HEK293 (cell line): ENCODE measurements around the gene DPEP3.

Source experiments
- CTCF ChIA-PET: fragments of 350-600 bp; formaldehyde crosslinking; extraction: SDS; loops from one replicate; lab custom pipeline; 2021; ENCODE audit warnings: antibody characterized with exemption; lab: Yijun Ruan, JAX
- POLR2A ChIA-PET: fragments of 300-600 bp; formaldehyde crosslinking; extraction: SDS; loops from one replicate; lab custom pipeline; 2020; ENCODE audit warnings: antibody characterized with exemption, inconsistent platforms; lab: Yijun Ruan, JAX
- H3K27ac ChIP-seq: fragments of 200-500 bp; sonication (Bioruptor generic); 2 replicates; pipeline ENCODE4 v1.5.1; 2014; ENCODE audit warnings: low read depth, low read length, control low read depth, inconsistent platforms; ENCODE audit errors: extremely low read depth
- H3K36me3 ChIP-seq, 2 experiments: fragments of 200-500 bp in 1 of 2; sonication (Bioruptor generic) in 1 of 2; 1 replicate in 1 of 2; 2 replicates in 1 of 2; pipeline ENCODE4 v1.5.1; 2014 to 2017; ENCODE audit warnings: inconsistent platforms in 2 of 2, low read length in 2 of 2; ENCODE audit not compliant: control insufficient read depth in 2 of 2, insufficient read depth in 1 of 2
- H3K4me1 ChIP-seq: fragments of 200-500 bp; sonication (Bioruptor generic); 2 replicates; pipeline ENCODE4 v1.5.1; 2014; ENCODE audit warnings: mild to moderate bottlenecking, low read length, inconsistent platforms; ENCODE audit not compliant: control insufficient read depth, insufficient read depth
- H3K4me3 ChIP-seq: 2 replicates; pipeline ENCODE4 v1.5.1; 2011; ENCODE audit warnings: low read depth, mild to moderate bottlenecking, control low read depth, low read length, moderate library complexity
- H3K9me3 ChIP-seq: fragments of 200-500 bp; sonication (Bioruptor generic); 2 replicates; pipeline ENCODE4 v1.5.1; 2014; ENCODE audit warnings: low read depth, low read length, inconsistent platforms; ENCODE audit not compliant: control insufficient read depth, insufficient read depth
- OSR2 ChIP-seq: fragments of 450-650 bp; formaldehyde crosslinking; IDR thresholded peaks from 2 replicates; pipeline ENCODE4 v1.5.1; 2016; ENCODE audit warnings: missing biosample characterization, missing genetic modification characterization
- PATZ1 ChIP-seq: fragments of 450-650 bp; formaldehyde crosslinking; IDR thresholded peaks from 2 replicates; pipeline ENCODE4 v1.5.1; 2016; ENCODE audit warnings: missing biosample characterization, missing genetic modification characterization
- ZBTB10 ChIP-seq: fragments of 450-650 bp; formaldehyde crosslinking; IDR thresholded peaks from 2 replicates; pipeline ENCODE4 v1.5.1; 2016; ENCODE audit warnings: missing biosample characterization, missing genetic modification characterization
- ZFP37 ChIP-seq: fragments of 450-650 bp; formaldehyde crosslinking; IDR thresholded peaks from 2 replicates; pipeline ENCODE4 v1.5.1; 2016; ENCODE audit warnings: missing biosample characterization, missing genetic modification characterization
- ZIC2 ChIP-seq: fragments of 450-650 bp; formaldehyde crosslinking; IDR thresholded peaks from 2 replicates; pipeline ENCODE4 v1.5.1; 2016; ENCODE audit warnings: missing biosample characterization, missing genetic modification characterization
- ZNF223 ChIP-seq: fragments of 450-650 bp; formaldehyde crosslinking; IDR thresholded peaks from 2 replicates; pipeline ENCODE4 v1.5.1; 2016; ENCODE audit warnings: missing biosample characterization, missing genetic modification characterization
- ZNF391 ChIP-seq: fragments of 450-650 bp; formaldehyde crosslinking; IDR thresholded peaks from 2 replicates; pipeline ENCODE4 v1.5.1; 2016; ENCODE audit warnings: low read depth, missing biosample characterization, missing genetic modification characterization, borderline replicate concordance
- ZNF394 ChIP-seq: fragments of 450-650 bp; formaldehyde crosslinking; IDR thresholded peaks from 2 replicates; pipeline ENCODE4 v1.5.1; 2016; ENCODE audit warnings: missing biosample characterization, missing genetic modification characterization, mild to moderate bottlenecking, moderate library complexity, borderline replicate concordance
- ZNF600 ChIP-seq: fragments of 450-650 bp; formaldehyde crosslinking; IDR thresholded peaks from 2 replicates; pipeline ENCODE4 v1.5.1; 2016; ENCODE audit warnings: missing biosample characterization, missing genetic modification characterization
- ZNF629 ChIP-seq: fragments of 450-650 bp; formaldehyde crosslinking; IDR thresholded peaks from 2 replicates; pipeline ENCODE4 v1.5.1; 2017; ENCODE audit warnings: missing biosample characterization, missing genetic modification characterization
- ZSCAN30 ChIP-seq: fragments of 450-650 bp; IDR thresholded peaks from 2 replicates; pipeline ENCODE4 v1.5.1; 2018; ENCODE audit warnings: missing biosample characterization, mild to moderate bottlenecking, missing genetic modification characterization, moderate library complexity

DPEP3 gene

DNA sequence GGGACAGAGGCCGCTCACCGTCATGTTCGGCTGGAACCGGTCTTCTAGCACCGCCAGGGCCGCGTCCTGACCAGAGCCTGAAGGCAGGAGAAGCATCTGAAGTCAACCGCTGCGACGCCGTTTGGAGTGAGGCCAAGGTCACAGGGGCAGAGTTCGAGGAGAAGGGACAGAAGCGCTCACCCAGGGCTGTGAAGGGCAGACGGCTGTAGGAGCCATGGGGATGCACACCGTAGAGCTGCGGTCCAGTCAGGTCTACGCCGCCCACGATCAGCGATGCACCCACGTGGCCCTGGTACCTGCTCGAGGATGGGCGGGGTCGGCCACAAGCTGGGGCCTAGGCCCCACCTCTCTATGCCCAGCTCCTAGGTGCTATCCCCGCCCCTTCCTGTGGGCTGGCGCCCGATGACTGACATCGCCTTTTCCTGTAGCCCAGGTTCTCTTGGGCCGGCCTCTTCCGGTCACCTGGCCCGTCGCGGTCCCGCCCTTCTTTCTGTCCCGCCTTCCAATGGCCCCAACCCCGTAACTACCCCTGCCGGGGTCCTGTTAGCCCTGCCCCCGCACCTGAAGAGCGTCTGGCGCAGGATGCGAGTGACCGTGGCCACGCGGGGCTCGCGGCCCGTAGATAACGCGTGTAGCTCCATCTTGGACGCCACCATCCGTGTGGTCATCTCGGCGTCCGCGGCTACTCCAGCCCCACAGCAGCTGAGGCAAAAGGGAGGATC lies 44.7 kb downstream of the DPEP3 start (continued):
- TF ChIP-seq PATZ1 (tag by site-specific recombination) = peak; percentile 96
- TF ChIP-seq ZBTB10 = peak; percentile 75; the same call in 1 of the 2 replicates
- peak; percentile 54; the same call in 1 of the 2 replicates for TF ChIP-seq ZFP37 (tag by site-specific recombination)

- POLR2A ChIA-PET = interaction anchor here (0.6 to 2.5 kb wide), 24 partner anchors 9 to 414 kb away, joined by 3 to 16 read pairs (median 5); partner anchors contain the start of genes ACD, CTCF, DDX28 and DUS2
- Histone ChIP-seq H3K4me3 (peak overlapping the region; percentile 46), H3K36me3 (peaks cover 0 to 23% of the 10 kb centered on the region in 2 experiments; a peak in 2 of 3 replicates), H3K4me1 (no peaks in the 10 kb centered on the region), H3K9me3 (no peaks in the 10 kb centered on the region), H3K27ac (no peak overlapping the region; the same call in 1 of the 2 replicates)
- TF ChIP-seq ZNF600 (peak; percentile 79), ZNF223 (tag by site-specific recombination) (no peak)
- CTCF ChIA-PET = interaction anchor here (0.6 to 2.6 kb wide), 7 partner anchors 8 to 454 kb away, joined by 3 to 17 read pairs (median 3); partner anchors contain the start of gene NRN1L
These were observed 45.2 kb downstream of the DPEP3 start for GRCh38 chr16:67935101-67935401.

GRCh38 chr16:67934306-67935100 lies 45.8 kb downstream of the DPEP3 start:
- Histone ChIP-seq H3K27ac (no peak overlapping the region), H3K36me3 (peaks cover 0 to 23% of the 10 kb centered on the region in 2 experiments; a peak in 2 of 3 replicates), H3K4me3 (no peak overlapping the region), H3K9me3 (no peaks in the 10 kb centered on the region), H3K4me1 (no peaks in the 10 kb centered on the region)
- ChIA-PET POLR2A (interaction anchor here (0.8 to 2.5 kb wide), 8 partner anchors 9 to 270 kb away, joined by 3 to 16 read pairs (median 8); partner anchors contain the start of genes LCAT, NRN1L, RANBP10 and TSNAXIP1), CTCF (interaction anchor here (0.6 to 2.6 kb wide), 7 partner anchors 9 to 265 kb away, joined by 3 to 17 read pairs (median 5); partner anchors contain the start of gene NRN1L)
- TF ChIP-seq ZNF394 (no peak), ZNF391 (tag by site-specific recombination) (no peak), OSR2 (tag by site-specific recombination) (no peak)

DNA sequence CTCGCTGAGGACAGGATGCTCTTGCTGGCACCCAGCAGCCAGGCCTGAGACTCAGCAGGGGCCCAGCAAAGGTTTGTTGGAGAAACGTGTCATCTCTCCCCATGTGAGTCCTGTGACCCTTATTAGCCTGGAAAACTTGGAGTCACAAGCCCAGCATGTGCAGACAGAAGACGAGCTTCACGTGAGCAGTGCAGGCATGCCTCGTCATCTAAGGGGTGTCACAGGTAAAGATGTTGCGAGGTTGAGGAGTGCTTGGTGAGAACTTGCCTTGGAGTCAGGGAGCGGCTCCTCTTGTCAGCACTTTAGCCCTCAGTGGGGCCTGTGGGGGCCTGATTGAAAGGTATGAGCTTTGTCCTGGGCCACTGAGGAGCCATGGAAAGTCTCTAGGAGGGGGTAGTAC lies 46.5 kb downstream of the DPEP3 start:
- ChIA-PET POLR2A (interaction anchor here (2.5 kb wide), 1 partner anchor 50 kb away, joined by 16 read pairs; the partner anchor contains the start of gene NRN1L), CTCF (interaction anchor here (0.6 to 2.6 kb wide), 7 partner anchors 8 to 469 kb away, joined by 3 to 11 read pairs (median 6); no protein-coding TSS in a partner anchor)
- Histone ChIP-seq H3K4me1 (no peaks in the 10 kb centered on the region), H3K27ac (no peak overlapping the region), H3K9me3 (no peaks in the 10 kb centered on the region), H3K4me3 (no peak overlapping the region), H3K36me3 (peaks cover 0 to 30% of the 10 kb centered on the region in 2 experiments; a peak in 2 of 3 replicates)
- TF ChIP-seq ZSCAN30 (tag by site-specific recombination) (no peak), ZNF629 (no peak), ZIC2 (0 out of 2 replicates have a peak, but pooled peaks have one; percentile 23)
